Stimulated activated CD4-positive, alpha-beta T cell treated with anti-CD3 and anti-CD28 coated beads, Interleukin-4, amount 100 ng/mL, for 24 hours (primary cell): ENCODE data around the gene FRMD3.

ENCODE experiments used
- DNase-seq: peaks from one replicate; pipeline ENCODE4 v3.0.0-alpha.2; 2020

FRMD3 gene

GRCh38 chr9:83538172-83538889, at the start of gene FRMD3:
TSS of gene FRMD3 (minus strand) at chr9:83538401. CDS start at chr9:83538231, 170 bp downstream.
- DNase-seq, result peak; percentile 10

GRCh38 chr9:83584995-83585394, 46.8 kb upstream of the FRMD3 start:
- DNase-seq, result no peak

- peak; percentile 9 for DNase-seq
These were observed 45.2 kb upstream of the FRMD3 start for GRCh38 chr9:83583151-83584014.

GRCh38 chr9:83582029-83582428, 43.8 kb upstream of the FRMD3 start:
- no peak for DNase-seq

- DNase-seq, result no peak
These were observed 36.3 kb upstream of the FRMD3 start for GRCh38 chr9:83574482-83574881.

- DNase-seq, result no peak
These were observed 34.3 kb upstream of the FRMD3 start for GRCh38 chr9:83572524-83572923.

- no peak for DNase-seq
These were observed 32.2 kb upstream of the FRMD3 start for GRCh38 chr9:83570359-83570758.

GRCh38 chr9:83569326-83569725, 31.1 kb upstream of the FRMD3 start:
- no peak for DNase-seq

- no peak for DNase-seq
These were observed 25.2 kb upstream of the FRMD3 start for GRCh38 chr9:83563360-83563759.

- DNase-seq, result no peak
These were observed 22.1 kb upstream of the FRMD3 start for GRCh38 chr9:83560169-83560826.

GRCh38 chr9:83557771-83558170, 19.6 kb upstream of the FRMD3 start:
- DNase-seq, result no peak

GRCh38 chr9:83557317-83557716, 19.1 kb upstream of the FRMD3 start:
- no peak for DNase-seq

- DNase-seq, result no peak
These were observed 16.1 kb upstream of the FRMD3 start for GRCh38 chr9:83554278-83554677.

- no peak for DNase-seq
These were observed 5.9 kb upstream of the FRMD3 start for GRCh38 chr9:83544002-83544698.

- no peak for DNase-seq
These were observed 663 bp upstream of the FRMD3 start for GRCh38 chr9:83538890-83539238.

GRCh38 chr9:83537331-83538171, 650 bp downstream of the FRMD3 start:
- DNase-seq, result no peak

GRCh38 chr9:83536332-83536731, 1.9 kb downstream of the FRMD3 start:
- no peak for DNase-seq

GRCh38 chr9:83535736-83536135, 2.5 kb downstream of the FRMD3 start:
- no peak for DNase-seq

- DNase-seq, result no peak
These were observed 4.9 kb downstream of the FRMD3 start for GRCh38 chr9:83533296-83533695.

- DNase-seq, result no peak
These were observed 11.3 kb downstream of the FRMD3 start for GRCh38 chr9:83526901-83527300.

- DNase-seq, result no peak
These were observed 12.0 kb downstream of the FRMD3 start for GRCh38 chr9:83526211-83526610.

GRCh38 chr9:83523684-83524083, 14.5 kb downstream of the FRMD3 start:
- no peak for DNase-seq
